GM10266 (cell line): ENCODE data around the gene GID8.
"Not testable (repeated sequence)": the region's sequence is repeated elsewhere in the genome, so short reads cannot be mapped to it uniquely, and the experiment has no call there.

Experiments used
- DNase-seq: peaks from one replicate; pipeline ENCODE4 v3.0.0; 2012; ENCODE audit errors: extremely low spot score
- CTCF ChIP-seq: IDR thresholded peaks from 2 replicates; pipeline ENCODE4 v1.5.1; 2012; ENCODE audit warnings: mild to moderate bottlenecking, low read depth; ENCODE audit not compliant: control insufficient read depth, insufficient read depth; ENCODE audit errors: missing control alignments

GID8 gene

GRCh38 chr20:62956387-62957135 is 18.6 kb downstream of the GID8 start:
- no peak for DNase-seq
- TF ChIP-seq CTCF: no peak

- TF ChIP-seq CTCF: no peak
- no peak for DNase-seq
Measured at GRCh38 chr20:62957136-62958117, 19.5 kb downstream of the GID8 start.

GRCh38 chr20:62958388-62959100 is 20.6 kb downstream of the GID8 start:
- no peak for TF ChIP-seq CTCF
- DNase-seq: no peak

- no peak for DNase-seq
- TF ChIP-seq CTCF: no peak
Measured at GRCh38 chr20:62959101-62959971, 21.4 kb downstream of the GID8 start.

GRCh38 chr20:62959998-62960436 is 22.1 kb downstream of the GID8 start:
- TF ChIP-seq CTCF: no peak
- DNase-seq: no peak

- DNase-seq: not testable (repeated sequence)
Measured at GRCh38 chr20:62960446-62961309, 22.7 kb downstream of the GID8 start.
